GM12875 (cell line): ENCODE data around the gene WDR5B.
A peak's percentile ranks its signal among the peaks of the same experiment; 100 is the strongest.

Experiments used
- H3K4me3 ChIP-seq: one replicate; pipeline ENCODE4 v1.5.1; 2011; ENCODE audit warnings: low read depth, low read length, control low read depth
- TF ChIP-seq, protein P1 (sequence below): IDR thresholded peaks from 2 replicates; pipeline ENCODE4 v1.5.1; 2011; ENCODE audit warnings: low read depth, mild to moderate bottlenecking, control low read depth, inconsistent platforms, low read length, moderate library complexity, borderline replicate concordance; ENCODE audit not compliant: insufficient read depth

Gene WDR5B

DNA sequence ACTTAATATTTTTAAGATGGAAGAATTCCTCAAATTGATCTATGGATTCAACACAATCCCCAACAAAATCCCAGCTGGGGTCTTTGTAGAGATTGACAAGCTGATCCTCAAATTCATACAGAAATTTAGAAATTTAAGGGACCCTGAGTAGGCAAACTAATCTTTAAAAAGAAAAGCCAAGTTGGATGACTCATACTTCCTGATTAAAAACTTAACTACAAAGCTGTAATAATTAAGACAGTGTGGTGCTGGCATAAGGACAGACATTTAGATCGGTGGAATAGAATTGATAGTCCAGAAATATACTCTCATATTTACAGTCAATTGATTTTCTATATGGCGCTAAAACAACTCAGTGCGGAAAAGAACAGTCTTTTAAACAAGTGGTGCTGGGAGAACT, 20.3 kb downstream of the WDR5B start:
- TF ChIP-seq, protein P1, sequence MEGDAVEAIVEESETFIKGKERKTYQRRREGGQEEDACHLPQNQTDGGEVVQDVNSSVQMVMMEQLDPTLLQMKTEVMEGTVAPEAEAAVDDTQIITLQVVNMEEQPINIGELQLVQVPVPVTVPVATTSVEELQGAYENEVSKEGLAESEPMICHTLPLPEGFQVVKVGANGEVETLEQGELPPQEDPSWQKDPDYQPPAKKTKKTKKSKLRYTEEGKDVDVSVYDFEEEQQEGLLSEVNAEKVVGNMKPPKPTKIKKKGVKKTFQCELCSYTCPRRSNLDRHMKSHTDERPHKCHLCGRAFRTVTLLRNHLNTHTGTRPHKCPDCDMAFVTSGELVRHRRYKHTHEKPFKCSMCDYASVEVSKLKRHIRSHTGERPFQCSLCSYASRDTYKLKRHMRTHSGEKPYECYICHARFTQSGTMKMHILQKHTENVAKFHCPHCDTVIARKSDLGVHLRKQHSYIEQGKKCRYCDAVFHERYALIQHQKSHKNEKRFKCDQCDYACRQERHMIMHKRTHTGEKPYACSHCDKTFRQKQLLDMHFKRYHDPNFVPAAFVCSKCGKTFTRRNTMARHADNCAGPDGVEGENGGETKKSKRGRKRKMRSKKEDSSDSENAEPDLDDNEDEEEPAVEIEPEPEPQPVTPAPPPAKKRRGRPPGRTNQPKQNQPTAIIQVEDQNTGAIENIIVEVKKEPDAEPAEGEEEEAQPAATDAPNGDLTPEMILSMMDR = no peak
- H3K4me3 ChIP-seq = no peak overlapping the region

DNA sequence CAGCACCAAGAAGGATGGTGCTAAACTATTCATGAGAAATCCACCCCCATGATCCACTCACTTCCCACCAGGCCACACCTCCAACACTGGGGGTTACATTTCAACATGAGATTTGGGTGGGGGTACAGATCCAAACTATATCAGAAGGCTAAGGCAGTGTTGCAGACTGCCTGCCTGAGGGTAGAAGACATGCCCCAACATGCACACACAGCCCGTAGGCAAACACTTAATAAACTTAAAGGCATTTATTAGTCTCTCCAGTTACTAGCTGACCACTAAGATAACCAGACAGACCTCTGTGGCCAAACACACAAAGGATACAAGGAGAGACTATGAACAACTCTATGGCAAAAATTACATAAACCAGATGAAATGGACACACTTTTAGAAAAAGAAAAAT, 21.7 kb downstream of the WDR5B start:
- TF ChIP-seq, protein P1 = no peak
- H3K4me3 ChIP-seq = no peak overlapping the region

DNA sequence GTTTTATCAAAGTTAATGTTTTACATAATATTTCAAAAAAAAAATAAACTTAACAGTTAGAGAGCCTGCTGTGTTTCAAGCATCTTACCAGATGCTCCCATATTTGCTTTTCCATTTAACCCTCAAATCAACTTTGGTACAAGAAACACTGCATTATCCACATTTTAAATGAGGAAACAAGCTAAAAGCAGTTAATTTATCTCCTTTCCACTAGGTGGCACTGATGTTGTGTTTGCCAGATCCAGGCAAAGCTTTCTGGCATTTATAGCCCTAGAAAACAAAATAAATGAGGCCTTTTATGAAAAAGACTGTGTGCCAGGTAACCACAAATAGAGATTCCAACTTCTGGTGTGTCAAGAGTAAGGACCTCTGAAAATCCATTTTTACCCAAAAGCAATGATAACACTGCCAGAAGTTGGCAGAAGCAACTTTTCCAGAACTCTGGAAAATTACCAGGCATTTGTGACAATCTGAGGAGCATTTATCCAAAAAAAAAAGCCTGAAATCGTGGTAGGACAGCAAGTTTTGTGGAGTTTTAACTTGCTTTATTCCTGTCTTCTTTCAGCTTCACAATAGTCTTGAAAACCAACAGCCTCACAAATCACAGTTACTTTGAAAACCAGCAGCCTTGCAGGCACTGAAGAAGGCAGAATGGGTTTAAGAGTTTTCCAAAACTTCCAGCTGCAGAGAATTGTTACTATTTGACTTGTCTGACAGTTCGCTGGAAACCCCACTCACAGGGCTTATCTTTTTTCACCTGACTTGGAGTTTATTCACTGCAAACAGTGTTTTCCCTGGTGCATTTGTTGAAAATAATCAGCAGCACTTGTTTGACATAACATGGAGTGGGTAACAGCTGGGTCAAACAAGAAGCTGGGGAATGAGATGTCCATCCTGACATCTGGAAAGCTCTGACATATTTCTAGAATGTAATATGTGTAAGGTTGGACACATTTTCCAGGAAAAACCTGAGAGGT, 22.7 kb downstream of the WDR5B start:
- TF ChIP-seq, protein P1 = peak; percentile 46; the same call in 1 of the 2 replicates
- H3K4me3 ChIP-seq = no peak overlapping the region

DNA sequence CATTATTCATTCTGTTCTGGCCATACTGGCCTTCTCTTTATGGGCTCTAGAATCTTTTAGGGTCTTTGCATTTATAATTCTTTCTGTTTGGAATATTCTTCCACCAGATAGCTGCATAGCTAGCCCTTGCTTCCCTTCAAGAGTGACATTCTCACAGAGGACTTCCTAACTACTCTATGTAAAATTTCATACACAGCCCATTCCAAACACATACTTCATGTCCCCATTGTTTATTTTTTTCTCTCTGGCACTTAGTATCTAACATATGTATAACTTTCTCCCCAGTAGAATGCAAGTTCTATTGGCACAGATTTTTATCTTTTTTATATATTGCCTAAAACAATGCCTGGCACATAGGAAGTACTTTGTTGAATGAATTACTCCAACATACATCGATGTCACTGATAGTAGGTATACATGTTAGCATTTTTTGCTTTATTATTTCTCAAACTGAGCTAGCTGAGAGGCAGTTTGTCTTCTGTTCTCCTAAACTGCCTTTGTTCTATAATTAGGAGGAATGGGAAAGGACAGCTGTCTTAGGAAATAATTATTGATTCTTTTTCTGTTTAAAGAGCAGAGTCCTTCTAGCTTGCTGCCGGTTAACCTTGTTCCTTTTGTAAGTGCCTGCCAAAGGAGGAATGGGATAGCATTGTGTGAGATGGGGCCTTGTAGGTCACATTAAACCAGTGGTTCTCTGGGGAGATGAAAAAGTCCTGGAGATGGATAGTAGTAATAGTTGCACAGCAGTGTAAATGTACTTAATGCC, 24.0 kb downstream of the WDR5B start:
- no peak overlapping the region for H3K4me3 ChIP-seq
- TF ChIP-seq, protein P1 = no peak

DNA sequence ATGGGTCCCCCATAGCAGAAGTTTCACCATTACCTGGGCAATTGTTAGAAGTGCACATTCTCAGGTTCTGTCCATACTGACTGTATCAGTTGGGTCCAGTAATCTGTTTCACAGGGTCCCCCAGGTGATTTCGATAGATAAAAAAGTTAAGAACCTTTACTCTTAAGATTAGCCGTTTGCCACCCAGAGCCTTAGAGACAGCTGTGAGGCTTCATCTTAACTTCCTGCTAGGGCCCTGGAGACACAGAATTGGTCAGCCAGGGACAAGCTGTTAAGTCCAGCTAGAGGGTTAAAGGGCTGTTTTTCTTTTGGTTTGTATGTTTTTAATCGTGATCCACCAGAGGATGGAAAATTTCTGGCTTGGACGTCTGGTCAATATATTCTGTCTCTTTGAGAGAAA, 25.2 kb downstream of the WDR5B start:
- TF ChIP-seq, protein P1 = no peak
- H3K4me3 ChIP-seq = no peak overlapping the region

DNA sequence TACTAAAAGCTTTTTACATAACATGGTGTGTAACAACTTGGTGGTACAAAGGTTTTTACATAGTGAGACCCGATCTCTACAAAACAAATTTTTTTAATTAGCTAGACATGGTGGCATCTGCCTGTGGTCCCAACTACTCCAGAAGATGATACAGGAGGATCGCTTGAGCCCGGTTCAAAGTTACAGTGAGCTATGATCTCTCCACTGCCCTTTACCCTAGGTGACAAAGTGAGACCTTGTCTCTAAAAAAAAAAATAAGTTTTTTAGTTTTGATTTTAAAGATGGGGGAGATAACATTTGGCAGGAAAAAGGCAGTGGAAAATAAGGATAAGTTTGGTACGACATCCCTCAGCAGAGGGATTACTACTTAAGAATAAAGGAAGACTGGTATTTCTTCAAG, 26.0 kb downstream of the WDR5B start:
- no peak overlapping the region for H3K4me3 ChIP-seq
- TF ChIP-seq, protein P1 = no peak
